ENCODE measurements around the gene TP53I3. TPM values are rescaled to one million over a fixed set of nuclear protein-coding genes. Genes with fewer than 3 reads are reported as not detected.

TP53I3 gene
- total RNA-seq, 4 donors from 2014 or later = 83.2 to 257 (median 128) TPM

- no peak overlapping the region for H3K27ac ChIP-seq
- peaks cover 9 to 30% (median 16%) of the 10 kb centered on the region in 4 donors for H3K4me1 ChIP-seq
- in situ Hi-C loops (cut with MboI; ENCODE audit: low pct_ligation_motif_present in 1 of 4, low pct_unique_long_range_greater_than_20kb in 1 of 4, low sequenced_read_pairs in 3 of 4) = loop anchor here in 1 of 4 donors (10.0 kb wide), 1 partner anchor 149 kb away; the partner anchor contains the start of gene ATAD2B
- peaks cover 0 to 22% (median 5%) of the 10 kb centered on the region in 4 donors for H3K36me3 ChIP-seq
- H3K9me3 ChIP-seq = no peaks in the 10 kb centered on the region
- H3K27me3 ChIP-seq = no peaks in the 10 kb centered on the region
- H3K4me3 ChIP-seq = no peak overlapping the region
- 82 to 85% methylated on average over 6 of the region's 6 CpGs for WGBS, 2 donors (ENCODE audit: low coverage in 1 of 2)
- TF ChIP-seq POLR2A (IDR thresholded peaks at IDR 0.05) (no peak), EP300 (IDR thresholded peaks at IDR 0.05; ENCODE audit: low read depth) (no peak), POLR2AphosphoS5 (IDR thresholded peaks at IDR 0.05) (no peak)
- TF ChIP-seq, protein P1, sequence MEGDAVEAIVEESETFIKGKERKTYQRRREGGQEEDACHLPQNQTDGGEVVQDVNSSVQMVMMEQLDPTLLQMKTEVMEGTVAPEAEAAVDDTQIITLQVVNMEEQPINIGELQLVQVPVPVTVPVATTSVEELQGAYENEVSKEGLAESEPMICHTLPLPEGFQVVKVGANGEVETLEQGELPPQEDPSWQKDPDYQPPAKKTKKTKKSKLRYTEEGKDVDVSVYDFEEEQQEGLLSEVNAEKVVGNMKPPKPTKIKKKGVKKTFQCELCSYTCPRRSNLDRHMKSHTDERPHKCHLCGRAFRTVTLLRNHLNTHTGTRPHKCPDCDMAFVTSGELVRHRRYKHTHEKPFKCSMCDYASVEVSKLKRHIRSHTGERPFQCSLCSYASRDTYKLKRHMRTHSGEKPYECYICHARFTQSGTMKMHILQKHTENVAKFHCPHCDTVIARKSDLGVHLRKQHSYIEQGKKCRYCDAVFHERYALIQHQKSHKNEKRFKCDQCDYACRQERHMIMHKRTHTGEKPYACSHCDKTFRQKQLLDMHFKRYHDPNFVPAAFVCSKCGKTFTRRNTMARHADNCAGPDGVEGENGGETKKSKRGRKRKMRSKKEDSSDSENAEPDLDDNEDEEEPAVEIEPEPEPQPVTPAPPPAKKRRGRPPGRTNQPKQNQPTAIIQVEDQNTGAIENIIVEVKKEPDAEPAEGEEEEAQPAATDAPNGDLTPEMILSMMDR (IDR thresholded peaks at IDR 0.05) = no peak
- intact Hi-C loops (cut with DNase I; ENCODE audit: low total_unique reads) = no loop called here
- DNase-seq = no peak
Observed at GRCh38 chr2:24073816-24074215, 10.8 kb downstream of the TP53I3 start.

GRCh38 chr2:24072259-24072658, 12.4 kb downstream of the TP53I3 start:
- Histone ChIP-seq H3K27ac (no peak overlapping the region), H3K36me3 (peaks cover 0 to 28% (median 12%) of the 10 kb centered on the region in 4 donors), H3K4me3 (no peak overlapping the region), H3K27me3 (no peaks in the 10 kb centered on the region), H3K4me1 (peaks cover 5 to 16% (median 9%) of the 10 kb centered on the region in 4 donors), H3K9me3 (no peaks in the 10 kb centered on the region)
- WGBS, 2 donors (ENCODE audit: low coverage in 1 of 2) = 92% methylated on average over 2 to 4 of the region's 4 CpGs
- intact Hi-C loops (cut with DNase I; ENCODE audit: low total_unique reads) (no loop called here), in situ Hi-C loops (cut with MboI; ENCODE audit: low pct_ligation_motif_present in 1 of 4, low pct_unique_long_range_greater_than_20kb in 1 of 4, low sequenced_read_pairs in 3 of 4) (loop anchor here in 1 of 4 donors (10.0 kb wide), 1 partner anchor 147 kb away; the partner anchor contains the start of gene ATAD2B)
- DNase-seq = no peak
- no peak for TF ChIP-seq POLR2A (IDR thresholded peaks at IDR 0.05)
- no peak for TF ChIP-seq EP300 (IDR thresholded peaks at IDR 0.05; ENCODE audit: low read depth)
- no peak for TF ChIP-seq POLR2AphosphoS5 (IDR thresholded peaks at IDR 0.05)
- TF ChIP-seq, protein P1 (IDR thresholded peaks at IDR 0.05) = no peak

DNA sequence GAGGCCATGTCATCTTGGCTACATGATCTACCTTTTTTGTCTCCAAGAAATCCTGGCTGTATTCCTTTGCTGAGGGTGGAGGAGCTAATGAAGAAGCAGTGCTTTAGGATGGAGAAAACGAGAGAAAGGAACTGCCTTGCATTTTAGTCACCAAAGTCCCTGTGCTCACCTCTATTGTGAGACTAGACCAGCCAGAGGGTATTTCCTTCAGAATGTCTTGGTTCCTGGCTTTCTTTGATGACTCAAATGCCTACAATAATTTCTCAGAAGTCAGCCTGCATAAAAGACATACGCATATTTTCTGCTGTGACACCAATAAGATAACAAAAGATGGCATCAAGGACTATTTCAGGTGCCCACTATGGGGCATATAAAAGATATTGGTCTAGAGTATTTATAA, 19.3 kb downstream of the TP53I3 start:
- H3K27ac ChIP-seq = no peak overlapping the region
- in situ Hi-C loops (cut with MboI; ENCODE audit: low pct_ligation_motif_present in 1 of 4, low pct_unique_long_range_greater_than_20kb in 1 of 4, low sequenced_read_pairs in 3 of 4) = no loop called here
- peaks cover 0 to 25% (median 10%) of the 10 kb centered on the region in 4 donors for H3K36me3 ChIP-seq
- TF ChIP-seq, protein P1 (IDR thresholded peaks at IDR 0.05) = no peak
- TF ChIP-seq POLR2AphosphoS5 (IDR thresholded peaks at IDR 0.05) (no peak), EP300 (IDR thresholded peaks at IDR 0.05; ENCODE audit: low read depth) (no peak), POLR2A (IDR thresholded peaks at IDR 0.05) (no peak)
- no peaks in the 10 kb centered on the region for H3K9me3 ChIP-seq
- no peak overlapping the region for H3K4me3 ChIP-seq
- DNase-seq = no peak
- WGBS, 2 donors (ENCODE audit: low coverage in 1 of 2) = 72 to 100% methylated on average over 1 to 2 of the region's 2 CpGs
- no peaks in the 10 kb centered on the region for H3K4me1 ChIP-seq
- no peaks in the 10 kb centered on the region for H3K27me3 ChIP-seq
- intact Hi-C loops (cut with DNase I; ENCODE audit: low total_unique reads) = no loop called here

DNA sequence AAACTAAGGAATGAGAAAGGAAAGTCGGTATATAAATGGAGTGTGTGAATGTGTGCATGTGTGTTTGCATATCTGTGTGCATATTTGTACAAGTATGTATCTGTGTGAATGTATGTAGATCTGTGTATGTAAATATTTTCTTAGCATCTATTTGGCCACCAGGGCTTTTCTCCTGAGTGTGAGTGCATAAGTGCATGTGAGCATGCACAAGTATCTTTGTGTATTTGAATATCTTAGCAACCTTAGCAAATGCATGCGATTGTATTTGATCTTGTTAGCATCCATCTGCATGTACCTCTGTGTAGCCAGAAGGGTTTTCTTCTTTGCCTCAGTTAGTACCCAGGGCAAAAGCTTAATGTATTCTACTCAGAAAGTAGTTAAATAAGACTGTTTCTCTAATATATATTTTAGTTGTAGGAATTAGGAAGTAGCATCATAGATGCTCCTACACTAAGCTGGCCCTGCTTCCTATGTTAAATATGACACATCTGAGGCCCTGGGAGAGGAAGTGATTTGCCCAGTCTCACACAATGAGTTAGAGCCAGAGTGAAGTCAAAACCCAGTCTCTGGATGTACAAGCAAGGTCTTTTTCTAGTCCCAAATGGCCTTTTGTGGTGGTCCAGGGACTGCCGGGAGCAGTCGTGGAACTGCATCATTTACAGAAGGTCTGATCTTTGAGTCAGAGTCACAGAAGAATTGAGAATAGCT, 25.9 kb downstream of the TP53I3 start:
- in situ Hi-C loops (cut with MboI; ENCODE audit: low pct_ligation_motif_present in 1 of 4, low pct_unique_long_range_greater_than_20kb in 1 of 4, low sequenced_read_pairs in 3 of 4) = no loop called here
- 80 to 82% methylated on average over 2 to 4 of the region's 4 CpGs for WGBS, 2 donors (ENCODE audit: low coverage in 1 of 2)

More for the DNA sequence above, 25.9 kb downstream of the TP53I3 start:
- Histone ChIP-seq H3K9me3 (no peaks in the 10 kb centered on the region), H3K27me3 (no peaks in the 10 kb centered on the region), H3K4me3 (no peak overlapping the region), H3K4me1 (no peaks in the 10 kb centered on the region), H3K27ac (no peak overlapping the region), H3K36me3 (no peaks in the 10 kb centered on the region)
- no peak for DNase-seq
- TF ChIP-seq EP300 (IDR thresholded peaks at IDR 0.05; ENCODE audit: low read depth) = no peak
- no peak for TF ChIP-seq POLR2A (IDR thresholded peaks at IDR 0.05)
- TF ChIP-seq, protein P1 (IDR thresholded peaks at IDR 0.05) = no peak
- TF ChIP-seq POLR2AphosphoS5 (IDR thresholded peaks at IDR 0.05) = no peak
- intact Hi-C loops (cut with DNase I; ENCODE audit: low total_unique reads) = no loop called here
